Stimulated activated naive CD8-positive, alpha-beta T cell treated with anti-CD3 and anti-CD28 coated beads, Interleukin-15, Interleukin-2, amounts not matched to agents 100 ng/mL and 50 ng/mL, for 24 hours (primary cell): ENCODE results near the gene CASK.
"Not testable (repeated sequence)": the region's sequence is repeated elsewhere in the genome, so short reads cannot be mapped to it uniquely, and the experiment has no call there.

ENCODE experiments used
- H3K27ac Mint-ChIP-seq: one replicate; pipeline ENCODE4 v1.8.0; 2021; ENCODE audit warnings: mild to moderate bottlenecking, mixed read lengths
- H3K27me3 Mint-ChIP-seq: one replicate; pipeline ENCODE4 v1.8.0; 2021; ENCODE audit warnings: mixed read lengths
- H3K36me3 Mint-ChIP-seq: one replicate; pipeline ENCODE4 v1.8.0; 2021; ENCODE audit warnings: low read depth, mixed read lengths
- H3K4me1 Mint-ChIP-seq: one replicate; pipeline ENCODE4 v1.8.0; 2021; ENCODE audit warnings: low read depth, mixed read lengths
- H3K4me3 Mint-ChIP-seq: one replicate; pipeline ENCODE4 v1.8.0; 2021; ENCODE audit warnings: mild to moderate bottlenecking, mixed read lengths
- H3K9me3 Mint-ChIP-seq: one replicate; pipeline ENCODE4 v1.8.0; 2021; ENCODE audit warnings: mixed read lengths

Gene CASK

GRCh38 chrX:41719610-41720009, 203.7 kb downstream of the CASK start:
- Mint-ChIP-seq H3K9me3 (peaks cover 13% of the 10 kb centered on the region), H3K4me3 (peak overlapping the region; percentile 30), H3K27ac (peak overlapping the region; percentile 91), H3K36me3 (peaks cover 38% of the 10 kb centered on the region), H3K4me1 (peaks cover 72% of the 10 kb centered on the region)
- H3K27me3 Mint-ChIP-seq = not testable (repeated sequence)

GRCh38 chrX:41718481-41719235, 204.7 kb downstream of the CASK start:
- H3K36me3 Mint-ChIP-seq = peaks cover 40% of the 10 kb centered on the region
- peaks cover 13% of the 10 kb centered on the region for H3K9me3 Mint-ChIP-seq
- peaks cover 65% of the 10 kb centered on the region for H3K4me1 Mint-ChIP-seq
- H3K27me3 Mint-ChIP-seq = no peaks in the 10 kb centered on the region
- H3K27ac Mint-ChIP-seq = no peak overlapping the region
- H3K4me3 Mint-ChIP-seq = no peak overlapping the region

GRCh38 chrX:41716767-41717473, 206.4 kb downstream of the CASK start:
- H3K27me3 Mint-ChIP-seq = no peaks in the 10 kb centered on the region
- H3K36me3 Mint-ChIP-seq = peaks cover 38% of the 10 kb centered on the region
- peak overlapping the region; percentile 68 for H3K27ac Mint-ChIP-seq
- H3K4me1 Mint-ChIP-seq = peaks cover 51% of the 10 kb centered on the region
- H3K9me3 Mint-ChIP-seq = peaks cover 10% of the 10 kb centered on the region
- H3K4me3 Mint-ChIP-seq = no peak overlapping the region

GRCh38 chrX:41716222-41716621, 207.1 kb downstream of the CASK start:
- Mint-ChIP-seq H3K27me3 (no peaks in the 10 kb centered on the region), H3K36me3 (peaks cover 38% of the 10 kb centered on the region), H3K4me3 (no peak overlapping the region), H3K27ac (no peak overlapping the region), H3K4me1 (peaks cover 49% of the 10 kb centered on the region), H3K9me3 (peaks cover 10% of the 10 kb centered on the region)

- H3K4me3 Mint-ChIP-seq = no peak overlapping the region
- H3K27ac Mint-ChIP-seq = peak overlapping the region; percentile 37
- H3K36me3 Mint-ChIP-seq = peaks cover 6% of the 10 kb centered on the region
- H3K9me3 Mint-ChIP-seq = no peaks in the 10 kb centered on the region
- no peaks in the 10 kb centered on the region for H3K27me3 Mint-ChIP-seq
- H3K4me1 Mint-ChIP-seq = peaks cover 48% of the 10 kb centered on the region
Measured at GRCh38 chrX:41711021-41711667, 212.2 kb downstream of the CASK start.

- no peak overlapping the region for H3K4me3 Mint-ChIP-seq
- no peaks in the 10 kb centered on the region for H3K9me3 Mint-ChIP-seq
- H3K36me3 Mint-ChIP-seq = peaks cover 3% of the 10 kb centered on the region
- no peaks in the 10 kb centered on the region for H3K27me3 Mint-ChIP-seq
- peaks cover 65% of the 10 kb centered on the region for H3K4me1 Mint-ChIP-seq
- H3K27ac Mint-ChIP-seq = no peak overlapping the region
Measured at GRCh38 chrX:41708486-41708885, 214.9 kb downstream of the CASK start.

- H3K9me3 Mint-ChIP-seq = no peaks in the 10 kb centered on the region
- no peak overlapping the region for H3K4me3 Mint-ChIP-seq
- H3K27me3 Mint-ChIP-seq = no peaks in the 10 kb centered on the region
- peaks cover 3% of the 10 kb centered on the region for H3K36me3 Mint-ChIP-seq
- H3K27ac Mint-ChIP-seq = no peak overlapping the region
- peaks cover 72% of the 10 kb centered on the region for H3K4me1 Mint-ChIP-seq
Measured at GRCh38 chrX:41707218-41707617, 216.1 kb downstream of the CASK start.

GRCh38 chrX:41705680-41706374, 217.5 kb downstream of the CASK start:
- Mint-ChIP-seq H3K9me3 (no peaks in the 10 kb centered on the region), H3K36me3 (peaks cover 3% of the 10 kb centered on the region), H3K4me3 (peak overlapping the region; percentile 28), H3K4me1 (peaks cover 67% of the 10 kb centered on the region), H3K27ac (peak overlapping the region; percentile 87), H3K27me3 (no peaks in the 10 kb centered on the region)

GRCh38 chrX:41705042-41705441, 218.3 kb downstream of the CASK start:
- H3K4me3 Mint-ChIP-seq = no peak overlapping the region
- H3K36me3 Mint-ChIP-seq = peaks cover 3% of the 10 kb centered on the region
- H3K27me3 Mint-ChIP-seq = no peaks in the 10 kb centered on the region
- peaks cover 59% of the 10 kb centered on the region for H3K4me1 Mint-ChIP-seq
- no peaks in the 10 kb centered on the region for H3K9me3 Mint-ChIP-seq
- H3K27ac Mint-ChIP-seq = peak overlapping the region; percentile 65

- no peak overlapping the region for H3K27ac Mint-ChIP-seq
- no peak overlapping the region for H3K4me3 Mint-ChIP-seq
- H3K9me3 Mint-ChIP-seq = no peaks in the 10 kb centered on the region
- peaks cover 3% of the 10 kb centered on the region for H3K36me3 Mint-ChIP-seq
- H3K27me3 Mint-ChIP-seq = no peaks in the 10 kb centered on the region
- H3K4me1 Mint-ChIP-seq = peaks cover 48% of the 10 kb centered on the region
Measured at GRCh38 chrX:41703574-41704029, 219.8 kb downstream of the CASK start.

GRCh38 chrX:41695426-41695825, 227.9 kb downstream of the CASK start:
- no peak overlapping the region for H3K27ac Mint-ChIP-seq
- H3K4me1 Mint-ChIP-seq = peaks cover 43% of the 10 kb centered on the region
- H3K36me3 Mint-ChIP-seq = peaks cover 16% of the 10 kb centered on the region
- H3K9me3 Mint-ChIP-seq = peaks cover 5% of the 10 kb centered on the region
- H3K4me3 Mint-ChIP-seq = no peak overlapping the region
- no peaks in the 10 kb centered on the region for H3K27me3 Mint-ChIP-seq

GRCh38 chrX:41693024-41693423, 230.3 kb downstream of the CASK start:
- peaks cover 56% of the 10 kb centered on the region for H3K4me1 Mint-ChIP-seq
- peaks cover 16% of the 10 kb centered on the region for H3K36me3 Mint-ChIP-seq
- no peak overlapping the region for H3K4me3 Mint-ChIP-seq
- H3K27ac Mint-ChIP-seq = no peak overlapping the region
- peaks cover 5% of the 10 kb centered on the region for H3K9me3 Mint-ChIP-seq
- H3K27me3 Mint-ChIP-seq = no peaks in the 10 kb centered on the region

GRCh38 chrX:41692162-41692749, 231.1 kb downstream of the CASK start:
- H3K9me3 Mint-ChIP-seq = peaks cover 5% of the 10 kb centered on the region
- H3K27ac Mint-ChIP-seq = peak overlapping the region; percentile 13
- H3K27me3 Mint-ChIP-seq = no peaks in the 10 kb centered on the region
- H3K36me3 Mint-ChIP-seq = peaks cover 14% of the 10 kb centered on the region
- no peak overlapping the region for H3K4me3 Mint-ChIP-seq
- peaks cover 59% of the 10 kb centered on the region for H3K4me1 Mint-ChIP-seq

GRCh38 chrX:41689711-41690110, 233.6 kb downstream of the CASK start:
- H3K27ac Mint-ChIP-seq = no peak overlapping the region
- no peaks in the 10 kb centered on the region for H3K27me3 Mint-ChIP-seq
- H3K9me3 Mint-ChIP-seq = no peaks in the 10 kb centered on the region
- H3K4me1 Mint-ChIP-seq = peaks cover 70% of the 10 kb centered on the region
- no peaks in the 10 kb centered on the region for H3K36me3 Mint-ChIP-seq
- no peak overlapping the region for H3K4me3 Mint-ChIP-seq
